ENCODE results near the gene NYAP1.
"Not testable (repeated sequence)": the region's sequence is repeated elsewhere in the genome, so short reads cannot be mapped to it uniquely, and the experiment has no call there.

The NYAP1 gene

DNA sequence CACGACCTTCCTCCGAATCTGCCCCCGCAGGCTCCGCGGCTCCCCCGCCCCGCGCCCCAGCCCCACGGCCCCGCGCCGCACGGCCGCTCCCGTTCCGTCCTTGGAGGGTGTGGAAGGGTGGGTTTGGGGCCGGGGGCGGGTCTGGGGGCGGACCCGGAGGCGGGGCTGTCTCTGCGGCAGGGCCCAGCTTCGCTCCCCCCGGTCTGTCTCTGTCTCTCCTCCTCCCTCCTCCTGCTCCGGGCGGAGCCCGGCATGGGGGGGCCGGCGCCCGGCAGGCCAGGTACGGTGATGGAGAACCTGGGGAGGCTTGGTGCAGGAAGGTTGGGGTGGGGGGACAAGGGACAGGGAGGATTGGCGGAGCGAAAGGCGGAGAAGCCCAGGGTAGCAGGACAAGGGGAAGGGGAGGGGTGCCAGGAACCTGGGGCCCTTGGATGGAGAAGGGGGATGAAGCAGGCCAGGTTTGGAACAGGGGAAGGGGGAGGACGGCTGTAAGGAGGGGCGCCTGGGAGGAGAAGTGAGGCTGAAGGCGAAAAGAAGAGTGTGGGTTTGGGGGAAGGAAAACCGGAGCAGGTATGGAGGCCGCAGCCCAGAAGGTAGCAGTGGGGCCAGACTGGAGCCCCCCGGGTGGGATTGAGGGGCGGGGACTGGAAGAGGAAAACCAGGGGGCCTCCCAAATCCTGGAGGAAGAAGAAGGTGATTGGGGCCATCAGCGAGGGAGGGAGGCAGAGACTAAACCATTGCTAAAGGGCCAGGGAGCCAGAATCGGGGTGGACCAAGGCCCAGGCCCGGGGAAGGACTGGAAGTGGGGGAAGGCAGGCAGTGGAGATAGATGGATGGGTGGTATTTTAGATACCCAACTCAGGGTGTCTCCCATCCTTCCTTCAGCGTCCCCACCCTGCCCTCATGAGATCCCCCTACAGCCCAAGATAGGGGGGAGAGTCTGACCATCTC lies at the start of gene NYAP1:
Gene NYAP1, plus strand, starts transcription at position 206 of the 951 bp plus-strand sequence. CDS start 1,385 bp downstream, outside the sequence.
- DNase-seq (ENCODE audit: low read depth in 3 of 3): peak in 1 of 3 donors; percentile 28

DNA sequence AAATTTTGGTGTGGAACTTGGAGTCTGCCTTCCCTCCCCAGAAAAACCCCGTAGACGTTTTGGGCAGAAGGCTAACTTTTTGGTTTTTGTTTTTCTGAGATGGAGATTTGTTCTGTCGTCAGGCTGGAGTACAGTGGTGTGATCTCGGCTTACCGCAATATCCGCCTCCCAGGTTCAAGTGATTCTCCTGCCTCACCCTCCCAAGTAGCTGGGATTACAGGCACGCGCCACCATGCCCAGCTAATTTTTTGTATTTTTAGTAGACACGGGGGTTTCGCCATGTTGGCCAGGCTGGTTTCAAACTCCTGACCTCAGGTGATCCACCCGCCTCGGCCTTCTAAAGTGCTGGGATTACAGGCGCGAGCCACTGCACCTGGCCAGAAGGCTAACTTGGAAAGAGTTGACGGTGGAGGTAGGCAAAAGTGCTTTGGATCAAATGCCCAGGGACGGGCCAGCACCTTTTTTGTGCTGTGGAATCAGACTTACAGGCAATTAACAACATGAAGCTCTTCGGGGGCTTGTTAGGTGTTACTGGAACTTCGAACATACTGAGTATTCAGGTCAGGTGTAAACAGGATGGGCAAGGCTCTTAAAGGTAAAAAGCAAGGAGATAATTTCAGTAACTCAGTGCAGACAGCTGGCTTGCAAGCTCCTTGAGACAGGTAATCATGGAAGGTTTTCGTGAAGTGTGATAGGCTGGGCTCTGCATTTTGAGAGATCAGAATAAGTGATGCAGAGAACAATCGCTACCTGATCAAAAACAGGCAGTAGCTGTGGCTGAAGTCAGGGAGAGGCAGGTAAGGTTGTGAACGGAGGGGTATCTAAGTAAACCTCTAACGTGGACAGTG lies 49.2 kb upstream of the NYAP1 start:
- no peak for DNase-seq (ENCODE audit: low read depth in 3 of 3)

DNA sequence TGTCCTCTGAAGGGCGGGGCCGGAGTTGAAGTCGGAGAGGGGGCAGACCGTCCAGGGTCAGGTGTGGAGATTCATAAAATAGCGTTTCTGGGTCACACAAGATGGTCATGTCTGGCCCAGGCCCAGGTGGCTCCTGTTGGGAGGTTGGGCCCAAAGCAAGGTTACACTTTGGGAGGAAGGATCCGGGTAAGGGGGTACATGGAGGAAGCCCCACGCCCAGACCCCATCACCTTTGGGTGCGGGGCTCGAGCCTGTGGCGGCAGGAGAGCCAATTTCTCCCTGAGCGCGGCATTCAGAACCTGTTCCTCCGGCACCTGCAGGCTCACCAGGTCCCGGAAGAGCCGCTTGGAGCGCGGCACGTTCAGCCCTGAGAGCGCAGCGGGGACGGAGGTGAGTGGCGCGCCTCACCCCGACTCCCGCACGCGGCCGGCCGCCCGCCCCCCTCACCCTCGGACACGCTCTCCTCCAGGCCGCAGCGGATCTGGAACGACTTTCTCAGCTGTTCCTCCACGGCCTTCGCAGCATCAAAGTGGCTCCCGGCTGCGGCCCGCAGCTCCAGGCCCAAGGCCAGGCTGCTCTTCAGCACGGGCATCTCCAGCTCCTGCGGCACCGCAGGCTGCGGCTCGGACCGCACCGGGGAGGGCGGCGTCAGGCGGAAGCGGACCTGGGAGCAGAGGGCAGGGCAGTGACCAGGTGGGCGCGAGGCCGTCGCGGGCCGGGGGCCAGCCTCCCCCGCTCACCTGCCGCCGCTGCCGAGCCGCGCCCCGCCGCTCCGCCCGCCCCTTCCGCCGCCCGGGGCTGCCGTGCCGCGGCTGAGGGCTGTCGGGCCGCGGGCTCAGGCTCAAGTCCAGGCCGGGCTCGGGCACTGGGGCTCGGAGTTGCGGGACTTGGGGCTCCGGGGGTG lies 48.1 kb upstream of the NYAP1 start:
- peak in 1 of 3 donors; percentile 25 for DNase-seq (ENCODE audit: low read depth in 3 of 3)

DNA sequence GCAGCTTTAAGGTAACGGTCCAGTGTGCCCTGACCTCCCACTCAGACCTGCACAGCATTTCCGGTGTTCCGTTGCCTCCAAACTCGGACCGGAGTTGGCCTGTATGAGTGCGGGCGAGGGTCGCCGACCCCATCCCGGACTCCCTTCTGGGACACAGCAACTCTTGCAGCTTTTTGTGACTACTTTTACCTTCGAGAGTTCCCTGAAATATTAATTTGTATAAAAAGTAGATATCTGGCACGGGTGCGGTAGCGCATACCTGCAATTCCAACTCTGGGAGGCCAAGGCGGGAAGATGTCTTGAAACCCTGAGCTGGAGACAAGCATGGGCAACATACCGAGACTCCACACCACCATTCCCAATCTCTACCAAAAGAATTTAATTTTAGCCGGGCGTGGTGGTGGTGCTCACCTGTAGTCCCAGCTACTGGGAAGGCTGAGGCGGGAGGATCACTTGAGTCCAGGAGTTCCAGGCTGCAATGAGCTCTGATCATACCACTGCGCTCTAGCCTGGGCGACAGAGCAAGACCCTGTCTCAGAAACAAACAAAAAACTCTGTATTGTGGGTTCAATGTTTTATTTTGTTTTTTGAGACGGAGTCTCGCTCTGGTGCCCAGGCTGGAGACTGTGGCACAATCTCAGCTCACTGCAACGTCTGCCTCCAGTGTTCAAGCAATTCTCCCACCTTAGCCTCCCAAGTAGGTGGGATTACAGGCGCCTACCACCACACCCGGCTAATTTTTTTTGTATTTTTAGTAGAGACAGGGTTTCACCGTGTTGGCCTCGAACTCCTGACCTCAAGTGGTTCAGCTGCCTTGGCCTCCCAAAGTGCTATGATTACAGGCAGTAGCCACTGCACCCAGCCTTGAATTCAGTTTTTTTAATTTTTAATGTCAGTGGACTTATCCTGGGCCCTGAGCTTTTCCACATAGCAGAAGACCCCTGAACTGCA lies 46.3 kb upstream of the NYAP1 start:
- DNase-seq (ENCODE audit: low read depth in 3 of 3): no peak

- no peak for DNase-seq (ENCODE audit: low read depth in 3 of 3)
Observed at GRCh38 chr7:100438172-100438571, 45.6 kb upstream of the NYAP1 start.

- DNase-seq (ENCODE audit: low read depth in 3 of 3): not testable (repeated sequence)
Observed at GRCh38 chr7:100438731-100439130, 45.0 kb upstream of the NYAP1 start.

DNA sequence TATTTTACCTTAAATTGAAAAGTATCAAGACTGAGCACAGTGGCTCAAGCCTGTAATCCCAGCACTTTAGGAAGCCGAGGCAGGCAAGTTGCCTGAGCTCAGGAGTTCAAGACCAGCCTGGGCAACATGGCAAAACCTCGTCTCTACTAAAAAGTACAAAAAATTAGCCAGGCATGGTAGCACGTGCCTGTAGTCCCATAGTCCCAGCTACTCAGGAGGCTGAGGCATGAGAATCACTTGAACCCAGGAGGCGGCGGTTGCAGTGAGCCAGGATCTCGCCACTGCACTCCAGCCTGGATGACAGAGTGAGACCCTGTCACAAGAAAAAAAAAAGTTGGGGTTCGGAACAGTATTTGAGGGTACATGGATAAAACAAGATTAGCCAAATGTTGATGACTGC lies 44.5 kb upstream of the NYAP1 start:
- DNase-seq (ENCODE audit: low read depth in 3 of 3): not testable (repeated sequence)

DNA sequence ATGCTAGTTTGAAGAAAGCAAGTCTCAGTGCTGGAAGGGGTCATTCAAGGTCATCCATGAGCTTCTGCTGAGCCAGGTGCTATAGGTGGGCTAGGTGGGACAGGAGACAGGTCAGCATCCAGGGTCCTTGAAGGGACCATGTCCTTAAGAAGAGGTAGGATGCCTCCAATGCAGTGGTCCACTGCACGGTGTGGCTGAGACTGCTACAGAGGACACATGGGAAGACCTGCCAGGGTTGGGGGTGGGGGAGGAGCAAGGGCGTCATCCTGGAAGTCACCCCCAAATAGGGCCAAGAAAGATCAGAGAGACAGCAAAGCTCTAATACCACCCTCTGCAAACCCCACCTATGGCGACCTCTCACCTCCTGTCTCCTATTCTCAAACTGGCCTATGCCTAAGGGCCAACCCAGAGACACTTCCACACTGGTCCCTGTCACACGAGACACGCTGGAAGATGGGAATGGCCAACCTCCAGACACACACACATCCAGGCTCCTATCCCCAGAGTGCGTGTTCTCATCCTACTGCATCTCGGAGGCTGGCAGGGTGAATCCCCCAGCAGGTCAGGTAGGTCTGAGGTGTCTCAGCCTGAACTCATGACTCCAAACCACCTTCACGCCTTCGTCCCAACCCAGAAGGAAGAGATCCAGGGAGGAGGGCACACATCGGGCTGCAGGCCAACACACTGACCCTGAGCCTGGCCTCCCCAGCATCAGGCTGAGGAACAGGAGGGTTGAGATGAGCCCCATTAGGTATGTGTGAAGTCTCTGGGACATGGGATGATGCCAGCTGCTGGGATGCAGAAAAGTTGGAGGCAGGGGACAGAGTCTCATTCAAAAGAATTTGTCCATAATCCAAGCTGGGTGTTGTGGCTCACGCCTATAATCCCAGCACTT lies 41.8 kb upstream of the NYAP1 start:
- no peak for DNase-seq (ENCODE audit: low read depth in 3 of 3)

- no peak for DNase-seq (ENCODE audit: low read depth in 3 of 3)
Observed at GRCh38 chr7:100443096-100443840, 40.5 kb upstream of the NYAP1 start.

GRCh38 chr7:100444311-100445278 lies 39.1 kb upstream of the NYAP1 start:
- no peak for DNase-seq (ENCODE audit: low read depth in 3 of 3)

DNA sequence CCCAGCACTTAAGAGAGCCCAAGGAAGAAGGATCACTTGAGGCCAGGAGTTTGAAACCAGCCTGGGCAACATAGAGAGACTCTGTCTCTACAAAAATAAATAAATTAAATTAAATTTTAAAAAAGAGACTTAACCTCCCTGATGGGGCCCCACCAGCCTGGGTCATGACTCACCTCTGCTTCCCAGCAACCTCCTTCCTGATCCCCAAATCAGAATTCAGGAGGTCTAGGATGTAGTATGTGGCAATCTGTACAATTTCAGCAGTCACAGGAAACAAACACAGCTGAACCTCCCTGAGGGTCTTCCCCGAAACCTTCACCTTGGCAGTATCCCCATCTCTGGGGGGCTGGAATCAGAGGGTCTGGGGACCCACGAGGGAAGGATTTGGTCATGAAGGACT lies 37.7 kb upstream of the NYAP1 start:
- DNase-seq (ENCODE audit: low read depth in 3 of 3): no peak

DNA sequence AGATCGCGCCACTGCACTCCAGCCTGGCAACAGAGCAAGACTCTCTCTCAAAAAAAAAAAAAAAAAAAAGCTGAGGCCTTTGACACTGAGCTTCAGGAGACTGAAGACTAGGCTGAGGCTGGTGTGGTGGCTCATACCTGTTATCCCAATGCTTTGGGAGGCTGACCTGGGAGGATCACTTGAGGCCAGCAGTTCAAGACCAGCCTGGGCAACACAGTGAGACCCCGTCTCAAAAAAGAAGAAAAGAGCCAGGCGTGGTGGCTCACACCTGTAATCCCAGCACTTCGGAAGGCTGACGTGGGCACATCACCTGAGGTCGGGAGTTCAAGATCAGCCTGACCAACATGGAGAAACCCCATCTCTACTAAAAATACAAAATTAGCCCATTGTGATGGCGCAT lies 36.4 kb upstream of the NYAP1 start:
- not testable (repeated sequence) for DNase-seq (ENCODE audit: low read depth in 3 of 3)

- no peak for DNase-seq (ENCODE audit: low read depth in 3 of 3)
Observed at GRCh38 chr7:100449190-100449795, 34.4 kb upstream of the NYAP1 start.

GRCh38 chr7:100452513-100452912 lies 31.2 kb upstream of the NYAP1 start:
- DNase-seq (ENCODE audit: low read depth in 3 of 3): no peak

GRCh38 chr7:100453854-100454253 lies 29.9 kb upstream of the NYAP1 start:
- not testable (repeated sequence) for DNase-seq (ENCODE audit: low read depth in 3 of 3)

DNA sequence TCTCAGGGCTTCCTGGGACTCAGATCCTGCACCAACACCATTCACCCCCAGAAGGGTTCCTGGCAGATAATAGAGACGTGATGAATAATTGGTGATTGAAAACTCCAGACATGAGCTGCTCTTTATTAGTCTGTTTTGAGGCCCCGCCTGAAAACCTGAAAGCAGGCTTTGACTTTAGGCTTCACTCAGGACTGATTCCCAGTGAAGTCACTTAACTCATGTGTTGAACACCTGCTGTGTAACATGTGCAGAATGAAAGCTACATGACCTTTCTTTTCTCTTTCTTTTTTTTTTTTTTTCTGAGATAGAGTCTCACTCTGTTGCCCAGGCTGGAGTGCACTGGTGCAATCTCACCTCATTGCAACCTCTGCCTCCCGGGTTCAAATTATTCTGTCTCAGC lies 28.5 kb upstream of the NYAP1 start:
- no peak for DNase-seq (ENCODE audit: low read depth in 3 of 3)

DNA sequence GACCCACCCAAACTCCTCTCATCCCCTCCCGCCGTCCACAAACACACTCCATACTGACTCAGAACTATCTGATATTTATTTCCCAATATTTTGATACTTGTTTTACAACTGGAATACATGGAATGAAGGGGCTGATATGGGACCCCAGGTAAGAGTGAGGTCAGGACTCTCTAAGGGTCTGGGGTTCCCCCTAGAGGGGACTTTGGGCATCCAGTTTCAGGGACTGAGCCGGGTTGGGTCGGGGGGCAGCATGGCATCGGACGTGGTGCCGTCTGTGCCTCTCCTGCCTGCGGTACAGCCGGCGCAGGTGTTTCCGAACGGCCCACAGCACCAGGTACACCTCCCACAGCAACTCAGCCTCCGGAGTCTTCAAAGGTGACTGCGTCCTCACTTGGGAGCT lies 27.2 kb upstream of the NYAP1 start:
- no peak for DNase-seq (ENCODE audit: low read depth in 3 of 3)
